OCI-LY7 (cell line): ENCODE measurements around the gene EFNA5. TPM values are rescaled to one million over a fixed set of nuclear protein-coding genes. Genes with fewer than 3 reads are reported as not detected.

Experiments
- BruUV-seq: library from RNA; stranded (reverse); fragments of 400-500 nt; replicated peaks from 2 replicates; lab custom pipeline; 2021; lab: Mats Ljungman, UMichigan
- CTCF ChIA-PET: fragments of 300-600 bp; sonication (Branson Sonifier 250); formaldehyde crosslinking; loops from one replicate; lab custom pipeline; 2022; ENCODE audit warnings: antibody characterized with exemption; ENCODE audit not compliant: unreplicated experiment; lab: Charles Lee
- POLR2A ChIA-PET: fragments of 300-600 bp; sonication (Branson Sonifier 250); formaldehyde crosslinking; loops from one replicate; lab custom pipeline; 2022; ENCODE audit warnings: antibody characterized with exemption; lab: Charles Lee
- DNase-seq: peaks from one replicate; pipeline ENCODE4 v3.0.0-alpha.2; 2015; ENCODE audit warnings: low spot score
- H2AFZ ChIP-seq: fragments of 200-600 bp; sonication (generic), shearing (Covaris generic); 2 replicates; pipeline ENCODE4 v1.6.1; 2014; ENCODE audit warnings: mild to moderate bottlenecking, antibody characterized with exemption, low read length, moderate library complexity
- H3K27ac ChIP-seq: fragments of 200-600 bp; sonication (generic); 2 replicates; pipeline ENCODE4 v1.5.1; 2014; ENCODE audit warnings: mixed run types, low read depth, mild to moderate bottlenecking, moderate library complexity, low read length, inconsistent platforms; ENCODE audit not compliant: poor library complexity, severe bottlenecking
- H3K36me3 ChIP-seq: fragments of 200-600 bp; sonication (generic); 2 replicates; pipeline ENCODE4 v1.6.1; 2014; ENCODE audit warnings: mild to moderate bottlenecking, antibody characterized with exemption, low read length, moderate library complexity, mixed read lengths; ENCODE audit not compliant: insufficient read depth
- H3K4me1 ChIP-seq: fragments of 200-600 bp; sonication (generic); 2 replicates; pipeline ENCODE4 v1.5.1; 2014; ENCODE audit warnings: mild to moderate bottlenecking, low read length; ENCODE audit not compliant: insufficient read depth, poor library complexity, severe bottlenecking
- H3K4me2 ChIP-seq: fragments of 200-600 bp; sonication (generic); 2 replicates; pipeline ENCODE4 v1.6.1; 2014; ENCODE audit warnings: mild to moderate bottlenecking, low read length
- H3K4me3 ChIP-seq: fragments of 200-600 bp; sonication (generic); 2 replicates; pipeline ENCODE4 v1.5.1; 2014; ENCODE audit warnings: mild to moderate bottlenecking, low read depth, low read length; ENCODE audit not compliant: poor library complexity, severe bottlenecking
- H3K79me2 ChIP-seq: fragments of 200-600 bp; sonication (generic); 2 replicates; pipeline ENCODE4 v1.6.1; 2016; ENCODE audit warnings: low read depth, mild to moderate bottlenecking, low read length, moderate library complexity, mixed read lengths; ENCODE audit not compliant: insufficient read depth
- H3K9me2 ChIP-seq: fragments of 200-600 bp; sonication (generic); 2 replicates; pipeline ENCODE4 v1.6.1; 2016; ENCODE audit warnings: mild to moderate bottlenecking, low read length, mixed read lengths; ENCODE audit not compliant: insufficient read depth
- H3K9me3 ChIP-seq: fragments of 200-600 bp; sonication (generic); 2 replicates; pipeline ENCODE4 v1.6.1; 2014; ENCODE audit warnings: mild to moderate bottlenecking, mixed run types, low read length, mixed read lengths
- H4K20me1 ChIP-seq: fragments of 200-600 bp; sonication (generic); 2 replicates; pipeline ENCODE4 v1.6.1; 2014; ENCODE audit warnings: mild to moderate bottlenecking, antibody characterized with exemption, low read length, moderate library complexity, mixed read lengths; ENCODE audit not compliant: insufficient read depth
- EZH2phosphoT487 ChIP-seq: fragments of 200-600 bp; sonication (generic); IDR thresholded peaks from 2 replicates; pipeline ENCODE4 v1.6.1; 2018; ENCODE audit warnings: low read depth, borderline replicate concordance, mild to moderate bottlenecking, mixed run types, antibody characterized with exemption, low read length, moderate library complexity, mixed read lengths
- intact Hi-C: fragments of 100-400 bp; cut with micrococcal nuclease; formaldehyde crosslinking; loops from one replicate; pipeline ENCODE4 v1.10.0; 2022; ENCODE audit not compliant: unreplicated experiment
- total RNA-seq, 2 experiments: library from RNA; depleted of rRNA in 1 of 2; stranded (reverse); fragments of >200 nt in 1 of 2; shearing (Covaris generic) in 1 of 2; gene quantifications; 2 replicates each; pipeline ENCODE4 v1.2.3, GENCODE V29; 2014 to 2022
- TF ChIP-seq, protein P1 (sequence below): fragments of 200-600 bp; sonication (generic); conservative IDR thresholded peaks from 2 replicates; pipeline ENCODE4 v1.5.1; 2014; ENCODE audit warnings: mild to moderate bottlenecking, antibody characterized with exemption, low read length, moderate library complexity, mixed read lengths

EFNA5 gene
- total RNA-seq, 2 experiments from 2014 or later = 2.1 to 3.1 TPM

DNA sequence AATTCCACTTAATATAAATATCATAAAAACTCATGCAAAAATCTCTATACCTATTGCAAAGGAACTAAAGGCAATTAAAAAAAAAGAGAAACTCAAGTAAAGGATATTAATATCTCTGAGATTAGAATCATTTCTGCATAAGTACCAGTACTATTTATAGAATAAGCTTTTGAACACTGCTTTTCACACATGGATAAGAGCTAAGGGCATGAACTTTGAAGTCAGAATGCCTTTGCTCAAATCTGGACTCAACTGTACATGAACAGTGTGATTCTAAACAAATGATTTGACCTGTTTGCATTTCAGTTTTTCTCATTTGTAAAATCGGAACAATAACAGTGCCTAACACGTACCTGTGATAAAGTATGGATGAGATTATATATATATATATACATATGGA lies 255.9 kb downstream of the EFNA5 start:
- Histone ChIP-seq H3K4me2 (no peak overlapping the region), H3K27ac (no peak overlapping the region), H3K9me2 (no peaks in the 10 kb centered on the region), H2AFZ (no peak overlapping the region), H4K20me1 (no peaks in the 10 kb centered on the region), H3K79me2 (no peaks in the 10 kb centered on the region), H3K36me3 (no peaks in the 10 kb centered on the region), H3K4me1 (peaks cover 26% of the 10 kb centered on the region), H3K9me3 (no peaks in the 10 kb centered on the region), H3K4me3 (no peak overlapping the region)
- no TSS peak for BruUV-seq
- no peak for TF ChIP-seq EZH2phosphoT487
- TF ChIP-seq, protein P1, sequence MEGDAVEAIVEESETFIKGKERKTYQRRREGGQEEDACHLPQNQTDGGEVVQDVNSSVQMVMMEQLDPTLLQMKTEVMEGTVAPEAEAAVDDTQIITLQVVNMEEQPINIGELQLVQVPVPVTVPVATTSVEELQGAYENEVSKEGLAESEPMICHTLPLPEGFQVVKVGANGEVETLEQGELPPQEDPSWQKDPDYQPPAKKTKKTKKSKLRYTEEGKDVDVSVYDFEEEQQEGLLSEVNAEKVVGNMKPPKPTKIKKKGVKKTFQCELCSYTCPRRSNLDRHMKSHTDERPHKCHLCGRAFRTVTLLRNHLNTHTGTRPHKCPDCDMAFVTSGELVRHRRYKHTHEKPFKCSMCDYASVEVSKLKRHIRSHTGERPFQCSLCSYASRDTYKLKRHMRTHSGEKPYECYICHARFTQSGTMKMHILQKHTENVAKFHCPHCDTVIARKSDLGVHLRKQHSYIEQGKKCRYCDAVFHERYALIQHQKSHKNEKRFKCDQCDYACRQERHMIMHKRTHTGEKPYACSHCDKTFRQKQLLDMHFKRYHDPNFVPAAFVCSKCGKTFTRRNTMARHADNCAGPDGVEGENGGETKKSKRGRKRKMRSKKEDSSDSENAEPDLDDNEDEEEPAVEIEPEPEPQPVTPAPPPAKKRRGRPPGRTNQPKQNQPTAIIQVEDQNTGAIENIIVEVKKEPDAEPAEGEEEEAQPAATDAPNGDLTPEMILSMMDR = no peak
- intact Hi-C loops = no loop called here
- no peak for DNase-seq
- POLR2A ChIA-PET = interaction anchor here (0.8 to 5.7 kb wide), 8 partner anchors 9 to 46 kb away, joined by 3 to 63 read pairs (median 6); no protein-coding TSS in a partner anchor
- CTCF ChIA-PET = no interaction called here

- CTCF ChIA-PET = no interaction called here
- H3K4me3 ChIP-seq = no peak overlapping the region
- H2AFZ ChIP-seq = no peak overlapping the region
- H3K79me2 ChIP-seq = no peaks in the 10 kb centered on the region
- no peak overlapping the region for H3K4me2 ChIP-seq
- H3K9me2 ChIP-seq = no peaks in the 10 kb centered on the region
- H4K20me1 ChIP-seq = no peaks in the 10 kb centered on the region
- intact Hi-C loops = no loop called here
- H3K36me3 ChIP-seq = no peaks in the 10 kb centered on the region
- TF ChIP-seq EZH2phosphoT487 = no peak
- TF ChIP-seq, protein P1 = no peak
- H3K4me1 ChIP-seq = peaks cover 15% of the 10 kb centered on the region
- POLR2A ChIA-PET = interaction anchor here (1.0 to 5.7 kb wide), 6 partner anchors 10 to 35 kb away, joined by 3 to 63 read pairs (median 7); no protein-coding TSS in a partner anchor
- no peak for DNase-seq
- no peaks in the 10 kb centered on the region for H3K9me3 ChIP-seq
- no peak overlapping the region for H3K27ac ChIP-seq
- no TSS peak for BruUV-seq
Measured at GRCh38 chr5:107413754-107414153, 257.0 kb downstream of the EFNA5 start.

DNA sequence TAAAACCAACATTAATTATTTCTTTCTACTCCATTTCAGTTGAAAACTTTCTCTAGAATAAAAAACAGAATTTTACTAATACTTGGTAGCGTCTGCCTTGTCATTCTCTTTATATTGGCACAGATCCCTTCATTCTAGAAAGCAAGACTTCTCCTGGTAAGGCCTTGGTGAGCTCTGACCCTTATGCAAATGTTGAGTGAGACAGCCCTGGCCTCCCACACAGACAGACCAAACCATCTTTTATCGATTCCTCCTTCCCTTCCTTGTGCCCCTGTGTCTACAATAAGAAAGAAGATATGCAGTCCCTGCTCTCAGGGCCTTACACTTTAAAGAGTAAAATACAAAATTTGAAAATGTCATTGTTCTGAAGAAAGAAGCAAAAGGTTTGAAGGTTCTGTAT lies 262.2 kb downstream of the EFNA5 start:
- DNase-seq = no peak
- intact Hi-C loops = no loop called here
- no peak overlapping the region for H3K4me3 ChIP-seq
- no peaks in the 10 kb centered on the region for H3K9me2 ChIP-seq
- TF ChIP-seq, protein P1 = no peak
- no peak for TF ChIP-seq EZH2phosphoT487
- H3K36me3 ChIP-seq = no peaks in the 10 kb centered on the region
- no peaks in the 10 kb centered on the region for H4K20me1 ChIP-seq
- H3K27ac ChIP-seq = no peak overlapping the region
- POLR2A ChIA-PET = interaction anchor here (0.7 to 1.9 kb wide), 7 partner anchors 9 to 29 kb away, joined by 3 to 6 read pairs (median 3); no protein-coding TSS in a partner anchor
- BruUV-seq = no TSS peak
- H2AFZ ChIP-seq = no peak overlapping the region
- CTCF ChIA-PET = no interaction called here
- no peak overlapping the region for H3K4me2 ChIP-seq
- H3K4me1 ChIP-seq = peaks cover 2% of the 10 kb centered on the region
- H3K79me2 ChIP-seq = no peaks in the 10 kb centered on the region
- no peaks in the 10 kb centered on the region for H3K9me3 ChIP-seq
